ENCODE data around the gene VCAN. TPM values are rescaled to one million over a fixed set of nuclear protein-coding genes. Genes with fewer than 3 reads are reported as not detected.

Gene VCAN
- total RNA-seq, 1 experiment from 2014 or later = 0.72 TPM

DNA sequence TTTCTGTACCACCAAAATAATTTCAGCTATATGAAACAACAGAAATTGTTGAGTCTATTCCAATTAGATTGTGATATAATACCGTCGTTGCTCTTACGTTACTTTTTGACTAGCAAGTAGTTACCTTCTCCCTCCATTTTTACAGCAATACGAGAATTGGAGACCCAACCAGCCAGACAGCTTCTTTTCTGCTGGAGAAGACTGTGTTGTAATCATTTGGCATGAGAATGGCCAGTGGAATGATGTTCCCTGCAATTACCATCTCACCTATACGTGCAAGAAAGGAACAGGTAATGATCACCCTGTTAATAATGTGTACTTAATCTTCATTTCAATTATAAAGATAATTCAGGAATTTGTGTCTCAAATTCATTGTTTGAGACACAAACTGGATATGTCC, 100.7 kb downstream of the VCAN start:
- CTCF ChIA-PET = no interaction called here
- POLR2A ChIA-PET = no interaction called here

DNA sequence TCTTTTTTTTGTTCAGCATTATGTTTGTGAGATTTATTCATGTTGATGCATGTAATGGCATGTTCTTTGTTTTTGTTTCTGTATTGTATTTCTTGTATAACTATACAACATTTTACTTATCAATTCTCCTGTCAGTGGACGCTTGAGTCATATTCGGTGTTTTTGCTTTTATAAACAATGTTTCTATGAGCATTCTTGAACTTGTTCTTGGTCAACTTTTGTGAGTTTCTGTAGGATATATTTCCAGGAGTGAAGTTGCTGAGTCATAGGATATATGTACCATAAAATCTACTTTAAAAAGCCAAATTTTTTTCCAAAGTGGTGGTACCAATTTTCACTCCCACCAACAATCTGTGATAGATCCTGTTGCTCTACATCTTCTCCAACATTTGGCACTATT, 104.8 kb downstream of the VCAN start:
- no peaks in the 10 kb centered on the region for H3K4me1 ChIP-seq (ENCODE audit: control insufficient read depth, insufficient read depth, low read length)
- ATAC-seq = no peak
- H3K4me3 ChIP-seq (ENCODE audit: low read depth in 2 of 2, low read length in 2 of 2) = no peak overlapping the region
- DNase-seq (ENCODE audit: low read depth, low spot score) = no peak
- H3K9me3 ChIP-seq (ENCODE audit: control insufficient read depth, insufficient read depth, low read depth, low read length) = peaks cover 12% of the 10 kb centered on the region
- POLR2A ChIA-PET = no interaction called here
- TF ChIP-seq SIN3A (IDR thresholded peaks at IDR 0.05; ENCODE audit: borderline replicate concordance, insufficient read depth, low read depth, low read length) = no peak
- CTCF ChIA-PET = no interaction called here
- BruUV-seq (replicated peaks) = no TSS peak
- no peaks in the 10 kb centered on the region for H3K27me3 ChIP-seq (ENCODE audit: control insufficient read depth, insufficient read depth, low read length)
- in situ Hi-C loops (cut with HindIII; ENCODE audit: low pct_unique_long_range_greater_than_20kb, low sequenced_read_pairs) = no loop called here
- H3K27ac ChIP-seq (ENCODE audit: low read length) = no peak overlapping the region
- intact Hi-C loops (cut with micrococcal nuclease; ENCODE audit: unreplicated experiment) = no loop called here
- H3K36me3 ChIP-seq (ENCODE audit: control insufficient read depth, insufficient read depth, low read length) = no peaks in the 10 kb centered on the region

More for the DNA sequence above, 100.7 kb downstream of the VCAN start:
- ATAC-seq (no peak), DNase-seq (ENCODE audit: low read depth, low spot score) (no peak)
- Histone ChIP-seq H3K27ac (ENCODE audit: low read length) (no peak overlapping the region), H3K36me3 (ENCODE audit: control insufficient read depth, insufficient read depth, low read length) (no peaks in the 10 kb centered on the region), H3K27me3 (ENCODE audit: control insufficient read depth, insufficient read depth, low read length) (no peaks in the 10 kb centered on the region), H3K4me1 (ENCODE audit: control insufficient read depth, insufficient read depth, low read length) (no peaks in the 10 kb centered on the region), H3K4me3 (ENCODE audit: low read depth in 2 of 2, low read length in 2 of 2) (no peak overlapping the region), H3K9me3 (ENCODE audit: control insufficient read depth, insufficient read depth, low read depth, low read length) (peaks cover 10% of the 10 kb centered on the region)
- BruUV-seq (replicated peaks) = no TSS peak
- TF ChIP-seq, protein P1, sequence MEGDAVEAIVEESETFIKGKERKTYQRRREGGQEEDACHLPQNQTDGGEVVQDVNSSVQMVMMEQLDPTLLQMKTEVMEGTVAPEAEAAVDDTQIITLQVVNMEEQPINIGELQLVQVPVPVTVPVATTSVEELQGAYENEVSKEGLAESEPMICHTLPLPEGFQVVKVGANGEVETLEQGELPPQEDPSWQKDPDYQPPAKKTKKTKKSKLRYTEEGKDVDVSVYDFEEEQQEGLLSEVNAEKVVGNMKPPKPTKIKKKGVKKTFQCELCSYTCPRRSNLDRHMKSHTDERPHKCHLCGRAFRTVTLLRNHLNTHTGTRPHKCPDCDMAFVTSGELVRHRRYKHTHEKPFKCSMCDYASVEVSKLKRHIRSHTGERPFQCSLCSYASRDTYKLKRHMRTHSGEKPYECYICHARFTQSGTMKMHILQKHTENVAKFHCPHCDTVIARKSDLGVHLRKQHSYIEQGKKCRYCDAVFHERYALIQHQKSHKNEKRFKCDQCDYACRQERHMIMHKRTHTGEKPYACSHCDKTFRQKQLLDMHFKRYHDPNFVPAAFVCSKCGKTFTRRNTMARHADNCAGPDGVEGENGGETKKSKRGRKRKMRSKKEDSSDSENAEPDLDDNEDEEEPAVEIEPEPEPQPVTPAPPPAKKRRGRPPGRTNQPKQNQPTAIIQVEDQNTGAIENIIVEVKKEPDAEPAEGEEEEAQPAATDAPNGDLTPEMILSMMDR (IDR thresholded peaks at IDR 0.05) = no peak
- TF ChIP-seq, protein P2, sequence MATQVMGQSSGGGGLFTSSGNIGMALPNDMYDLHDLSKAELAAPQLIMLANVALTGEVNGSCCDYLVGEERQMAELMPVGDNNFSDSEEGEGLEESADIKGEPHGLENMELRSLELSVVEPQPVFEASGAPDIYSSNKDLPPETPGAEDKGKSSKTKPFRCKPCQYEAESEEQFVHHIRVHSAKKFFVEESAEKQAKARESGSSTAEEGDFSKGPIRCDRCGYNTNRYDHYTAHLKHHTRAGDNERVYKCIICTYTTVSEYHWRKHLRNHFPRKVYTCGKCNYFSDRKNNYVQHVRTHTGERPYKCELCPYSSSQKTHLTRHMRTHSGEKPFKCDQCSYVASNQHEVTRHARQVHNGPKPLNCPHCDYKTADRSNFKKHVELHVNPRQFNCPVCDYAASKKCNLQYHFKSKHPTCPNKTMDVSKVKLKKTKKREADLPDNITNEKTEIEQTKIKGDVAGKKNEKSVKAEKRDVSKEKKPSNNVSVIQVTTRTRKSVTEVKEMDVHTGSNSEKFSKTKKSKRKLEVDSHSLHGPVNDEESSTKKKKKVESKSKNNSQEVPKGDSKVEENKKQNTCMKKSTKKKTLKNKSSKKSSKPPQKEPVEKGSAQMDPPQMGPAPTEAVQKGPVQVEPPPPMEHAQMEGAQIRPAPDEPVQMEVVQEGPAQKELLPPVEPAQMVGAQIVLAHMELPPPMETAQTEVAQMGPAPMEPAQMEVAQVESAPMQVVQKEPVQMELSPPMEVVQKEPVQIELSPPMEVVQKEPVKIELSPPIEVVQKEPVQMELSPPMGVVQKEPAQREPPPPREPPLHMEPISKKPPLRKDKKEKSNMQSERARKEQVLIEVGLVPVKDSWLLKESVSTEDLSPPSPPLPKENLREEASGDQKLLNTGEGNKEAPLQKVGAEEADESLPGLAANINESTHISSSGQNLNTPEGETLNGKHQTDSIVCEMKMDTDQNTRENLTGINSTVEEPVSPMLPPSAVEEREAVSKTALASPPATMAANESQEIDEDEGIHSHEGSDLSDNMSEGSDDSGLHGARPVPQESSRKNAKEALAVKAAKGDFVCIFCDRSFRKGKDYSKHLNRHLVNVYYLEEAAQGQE (IDR thresholded peaks at IDR 0.05; ENCODE audit: insufficient read depth in 1 of 2, low read depth in 2 of 2, low read length in 1 of 2) = no peak
- no peak for TF ChIP-seq TCF7L2 (IDR thresholded peaks at IDR 0.05; ENCODE audit: low read depth, low read length)
- no peak for TF ChIP-seq SIN3A (IDR thresholded peaks at IDR 0.05; ENCODE audit: borderline replicate concordance, insufficient read depth, low read depth, low read length)
- TF ChIP-seq POLR2AphosphoS5 (IDR thresholded peaks at IDR 0.05; ENCODE audit: low read depth, low read length) = no peak
- in situ Hi-C loops (cut with HindIII; ENCODE audit: low pct_unique_long_range_greater_than_20kb, low sequenced_read_pairs) = no loop called here
- intact Hi-C loops (cut with micrococcal nuclease; ENCODE audit: unreplicated experiment) = no loop called here

DNA sequence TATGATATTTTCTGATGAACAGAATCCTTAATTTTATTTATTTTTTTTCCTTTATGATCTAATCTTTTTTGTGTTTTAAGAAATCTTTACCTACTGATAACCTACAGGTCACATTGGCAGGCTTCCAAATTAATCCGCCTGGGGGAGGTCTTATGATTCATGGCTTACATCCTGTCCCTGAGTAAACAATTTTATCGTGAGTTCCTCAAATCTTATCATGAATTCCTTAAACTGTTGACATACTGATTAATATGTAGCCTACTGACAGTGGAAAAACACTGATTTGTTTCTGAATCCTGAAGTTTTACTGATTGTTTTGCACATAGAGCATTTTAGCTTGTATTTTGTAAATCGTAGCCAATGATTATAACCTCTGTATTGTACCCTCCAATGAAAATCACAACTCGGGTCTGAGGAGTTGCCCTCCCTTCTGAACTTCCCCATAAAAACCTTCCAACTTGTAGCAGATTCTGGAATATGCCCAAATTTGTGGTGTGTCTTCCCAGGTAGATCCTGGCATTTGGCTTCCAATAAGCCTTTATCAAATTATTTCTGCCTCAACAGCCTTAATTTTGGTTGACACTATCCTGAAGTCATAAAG, 105.6 kb downstream of the VCAN start:
- ChIA-PET POLR2A (no interaction called here), CTCF (no interaction called here)
- Histone ChIP-seq H3K4me3 (ENCODE audit: low read depth in 2 of 2, low read length in 2 of 2) (no peak overlapping the region), H3K36me3 (ENCODE audit: control insufficient read depth, insufficient read depth, low read length) (no peaks in the 10 kb centered on the region), H3K9me3 (ENCODE audit: control insufficient read depth, insufficient read depth, low read depth, low read length) (peaks cover 12% of the 10 kb centered on the region), H3K27me3 (ENCODE audit: control insufficient read depth, insufficient read depth, low read length) (no peaks in the 10 kb centered on the region), H3K4me1 (ENCODE audit: control insufficient read depth, insufficient read depth, low read length) (no peaks in the 10 kb centered on the region), H3K27ac (ENCODE audit: low read length) (no peak overlapping the region)
- no peak for DNase-seq (ENCODE audit: low read depth, low spot score)
- BruUV-seq (replicated peaks) = no TSS peak
- in situ Hi-C loops (cut with HindIII; ENCODE audit: low pct_unique_long_range_greater_than_20kb, low sequenced_read_pairs) = no loop called here
- TF ChIP-seq, protein P1 (IDR thresholded peaks at IDR 0.05) = no peak
- TF ChIP-seq POLR2AphosphoS5 (IDR thresholded peaks at IDR 0.05; ENCODE audit: low read depth, low read length) = no peak
- TF ChIP-seq TCF7L2 (IDR thresholded peaks at IDR 0.05; ENCODE audit: low read depth, low read length) = no peak
- no peak for TF ChIP-seq SIN3A (IDR thresholded peaks at IDR 0.05; ENCODE audit: borderline replicate concordance, insufficient read depth, low read depth, low read length)
- TF ChIP-seq, protein P2 (IDR thresholded peaks at IDR 0.05; ENCODE audit: insufficient read depth in 1 of 2, low read depth in 2 of 2, low read length in 1 of 2) = no peak
- no peak for ATAC-seq
- intact Hi-C loops (cut with micrococcal nuclease; ENCODE audit: unreplicated experiment) = no loop called here
